Caco-2 (cell line): ENCODE results near the gene TOMT. TPM values are rescaled to one million over a fixed set of nuclear protein-coding genes. Genes with fewer than 3 reads are reported as not detected.
A peak's percentile ranks its signal among the peaks of the same experiment; 100 is the strongest.

ENCODE experiments used
- BruUV-seq: library from RNA; stranded (reverse); fragments of 400-500 nt; replicated peaks from 2 replicates; lab custom pipeline; 2021; lab: Mats Ljungman, UMichigan
- CTCF ChIA-PET: fragments of 300-600 bp; sonication (Branson Sonifier 250); formaldehyde crosslinking; loops from one replicate; lab custom pipeline; 2022; ENCODE audit warnings: antibody characterized with exemption; lab: Charles Lee
- POLR2A ChIA-PET: fragments of 300-600 bp; sonication (Branson Sonifier 250); formaldehyde crosslinking; loops from one replicate; lab custom pipeline; 2022; ENCODE audit warnings: antibody characterized with exemption; lab: Charles Lee
- DNase-seq, 2 experiments: peaks; one replicate each; pipeline versions ENCODE4 v3.0.0 to v3.0.0-alpha.2; 2020 to 2022
- H3K27me3 ChIP-seq: replicated peaks from 2 replicates; pipeline ENCODE4 v1.6.0; 2011; ENCODE audit warnings: low read length; ENCODE audit not compliant: control insufficient read depth, insufficient read depth
- H3K36me3 ChIP-seq: 2 replicates; pipeline ENCODE4 v1.5.1; 2011; ENCODE audit warnings: low read length; ENCODE audit not compliant: control insufficient read depth, insufficient read depth
- H3K4me1 ChIP-seq: fragments of 250-450 bp; sonication (Bioruptor Pico); 2 replicates; pipeline ENCODE4 v1.5.1; 2020; ENCODE audit warnings: mild to moderate bottlenecking
- H3K4me3 ChIP-seq: 2 replicates; pipeline ENCODE4 v1.5.1; 2011; ENCODE audit warnings: low read depth, mild to moderate bottlenecking, control low read depth, low read length
- H3K9me3 ChIP-seq: fragments of 250-450 bp; sonication (Bioruptor Pico); 2 replicates; pipeline ENCODE4 v1.5.1; 2020; ENCODE audit warnings: mild to moderate bottlenecking, moderate library complexity
- H3K27ac Mint-ChIP-seq: one replicate; pipeline ENCODE4 v1.8.0; 2022; ENCODE audit warnings: mixed read lengths; ENCODE audit not compliant: unreplicated experiment
- H3K27me3 Mint-ChIP-seq: one replicate; pipeline ENCODE4 v1.8.0; 2022; ENCODE audit warnings: mixed read lengths; ENCODE audit not compliant: insufficient read depth, unreplicated experiment
- H3K36me3 Mint-ChIP-seq: one replicate; pipeline ENCODE4 v1.8.0; 2022; ENCODE audit warnings: mild to moderate bottlenecking, mixed read lengths; ENCODE audit not compliant: insufficient read depth, unreplicated experiment
- H3K4me1 Mint-ChIP-seq: one replicate; pipeline ENCODE4 v1.8.0; 2022; ENCODE audit warnings: low read depth, mixed read lengths; ENCODE audit not compliant: unreplicated experiment
- H3K4me3 Mint-ChIP-seq: one replicate; pipeline ENCODE4 v1.8.0; 2022; ENCODE audit warnings: mild to moderate bottlenecking, moderate library complexity, mixed read lengths; ENCODE audit not compliant: unreplicated experiment
- H3K9me3 Mint-ChIP-seq: one replicate; pipeline ENCODE4 v1.8.0; 2022; ENCODE audit warnings: mixed read lengths; ENCODE audit not compliant: unreplicated experiment
- intact Hi-C: fragments of 100-400 bp; cut with micrococcal nuclease; formaldehyde crosslinking; loops from one replicate; pipeline ENCODE4 v1.10.0; 2022; ENCODE audit not compliant: unreplicated experiment
- total RNA-seq: library from RNA; stranded (reverse); gene quantifications from 2 replicates; pipeline ENCODE4 v1.2.3, GENCODE V29; 2022
- TF ChIP-seq, protein P1 (sequence below), 2 experiments: fragments of 200-600 bp in 1 of 2; IDR thresholded peaks; 1 replicate in 1 of 2; 2 replicates in 1 of 2; pipeline versions ENCODE4 v1.5.1 to v1.8.0; 2011 to 2022; ENCODE audit warnings: antibody characterized with exemption in 1 of 2, control low read depth in 1 of 2, inconsistent platforms in 1 of 2, low read depth in 1 of 2, low read length in 1 of 2, mild to moderate bottlenecking in 1 of 2, moderate library complexity in 1 of 2; ENCODE audit not compliant: insufficient read depth in 1 of 2, severe bottlenecking in 1 of 2, unreplicated experiment in 1 of 2

TOMT gene
- total RNA-seq, 1 experiment from 2014 or later: not detected

DNA sequence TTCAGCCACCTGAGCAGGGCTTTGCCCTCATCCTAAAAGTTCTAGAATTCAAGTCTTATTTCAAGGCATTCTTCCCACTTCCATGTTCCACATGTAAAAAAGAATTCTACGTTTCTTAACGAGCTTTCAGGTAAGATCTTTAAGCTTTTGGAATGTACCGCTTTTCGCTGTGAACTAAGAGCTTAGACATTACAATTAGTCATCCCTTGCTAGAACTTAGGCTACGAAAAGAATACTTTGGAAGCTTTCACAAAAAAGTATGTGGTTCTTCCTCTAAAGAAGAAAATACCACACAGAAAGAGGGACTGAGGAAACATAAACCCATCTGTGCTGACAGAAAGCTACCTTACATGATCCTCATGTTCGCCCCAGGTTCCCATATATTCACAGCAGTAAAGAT is 27.2 kb upstream of the TOMT start:
- no peak for DNase-seq
- ChIA-PET POLR2A (no interaction called here), CTCF (interaction anchor here (1.7 kb wide), 1 partner anchor 53 kb away, joined by 8 read pairs; no protein-coding TSS in a partner anchor)
- H3K36me3 ChIP-seq: 0 out of 2 replicates have a peak, but pooled peaks cover 3% of the 10 kb centered on the region
- H3K9me3 ChIP-seq: no peaks in the 10 kb centered on the region
- H3K4me1 ChIP-seq: peaks cover 19% of the 10 kb centered on the region
- BruUV-seq: TSS peak; percentile 37
- Mint-ChIP-seq H3K9me3 (no peaks in the 10 kb centered on the region), H3K4me3 (peak overlapping the region; percentile 86), H3K27ac (no peak overlapping the region), H3K36me3 (peaks cover 22% of the 10 kb centered on the region), H3K4me1 (peaks cover 30% of the 10 kb centered on the region), H3K27me3 (no peaks in the 10 kb centered on the region)
- TF ChIP-seq, protein P1, sequence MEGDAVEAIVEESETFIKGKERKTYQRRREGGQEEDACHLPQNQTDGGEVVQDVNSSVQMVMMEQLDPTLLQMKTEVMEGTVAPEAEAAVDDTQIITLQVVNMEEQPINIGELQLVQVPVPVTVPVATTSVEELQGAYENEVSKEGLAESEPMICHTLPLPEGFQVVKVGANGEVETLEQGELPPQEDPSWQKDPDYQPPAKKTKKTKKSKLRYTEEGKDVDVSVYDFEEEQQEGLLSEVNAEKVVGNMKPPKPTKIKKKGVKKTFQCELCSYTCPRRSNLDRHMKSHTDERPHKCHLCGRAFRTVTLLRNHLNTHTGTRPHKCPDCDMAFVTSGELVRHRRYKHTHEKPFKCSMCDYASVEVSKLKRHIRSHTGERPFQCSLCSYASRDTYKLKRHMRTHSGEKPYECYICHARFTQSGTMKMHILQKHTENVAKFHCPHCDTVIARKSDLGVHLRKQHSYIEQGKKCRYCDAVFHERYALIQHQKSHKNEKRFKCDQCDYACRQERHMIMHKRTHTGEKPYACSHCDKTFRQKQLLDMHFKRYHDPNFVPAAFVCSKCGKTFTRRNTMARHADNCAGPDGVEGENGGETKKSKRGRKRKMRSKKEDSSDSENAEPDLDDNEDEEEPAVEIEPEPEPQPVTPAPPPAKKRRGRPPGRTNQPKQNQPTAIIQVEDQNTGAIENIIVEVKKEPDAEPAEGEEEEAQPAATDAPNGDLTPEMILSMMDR (IDR thresholded peaks at IDR 0.05; ENCODE audit: insufficient read depth in 1 of 2, low read depth in 1 of 2, low read length in 1 of 2, severe bottlenecking in 1 of 2, unreplicated experiment in 1 of 2): no peak
- no peaks in the 10 kb centered on the region for H3K27me3 ChIP-seq
- no peak overlapping the region for H3K4me3 ChIP-seq
- intact Hi-C loops: no loop called here

DNA sequence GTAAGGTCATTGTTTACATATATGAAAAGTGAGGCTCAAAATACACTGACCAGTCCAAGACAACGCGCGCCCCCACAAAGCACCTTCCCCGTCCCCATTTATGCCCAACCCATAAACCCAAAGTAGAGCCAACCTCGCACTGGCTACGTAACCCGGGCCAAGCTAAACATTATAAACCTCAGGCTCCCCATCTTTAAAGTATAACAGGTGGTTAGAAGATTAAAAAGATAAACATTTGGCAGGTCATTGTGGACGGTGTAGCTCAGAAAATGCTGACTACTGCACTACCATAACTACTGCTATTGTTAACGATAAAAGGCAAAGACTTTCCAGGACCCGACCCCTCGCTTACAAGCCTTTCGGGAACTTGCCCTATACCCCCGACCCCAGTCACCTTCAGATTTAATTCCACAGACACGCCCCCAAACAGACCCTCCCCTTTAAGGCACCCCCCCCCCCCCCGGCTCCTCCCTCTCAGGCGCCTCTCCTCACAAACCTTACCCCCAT is 25.9 kb upstream of the TOMT start:
- Histone ChIP-seq H3K27me3 (no peaks in the 10 kb centered on the region), H3K9me3 (no peaks in the 10 kb centered on the region), H3K36me3 (0 out of 2 replicates have a peak, but pooled peaks cover 3% of the 10 kb centered on the region), H3K4me1 (peaks cover 19% of the 10 kb centered on the region), H3K4me3 (peak overlapping the region; percentile 92)
- intact Hi-C loops: loop anchor here (1.0 to 5.0 kb wide), 7 partner anchors 11 to 352 kb away; partner anchors contain the start of genes ANAPC15, CLPB and LAMTOR1
- TF ChIP-seq, protein P1 (IDR thresholded peaks at IDR 0.05; ENCODE audit: insufficient read depth in 1 of 2, low read depth in 1 of 2, low read length in 1 of 2, severe bottlenecking in 1 of 2, unreplicated experiment in 1 of 2): no peak
- peak in 1 of 2 experiments; percentile 37 for DNase-seq
- Mint-ChIP-seq H3K27ac (peak overlapping the region; percentile 99), H3K9me3 (no peaks in the 10 kb centered on the region), H3K36me3 (peaks cover 16% of the 10 kb centered on the region), H3K27me3 (no peaks in the 10 kb centered on the region), H3K4me3 (peak overlapping the region; percentile 86), H3K4me1 (peaks cover 28% of the 10 kb centered on the region)
- POLR2A ChIA-PET: no interaction called here
- no TSS peak for BruUV-seq
- CTCF ChIA-PET: interaction anchor here (0.7 to 1.1 kb wide), 3 partner anchors 11 to 109 kb away, joined by 3 to 11 read pairs (median 4); no protein-coding TSS in a partner anchor

DNA sequence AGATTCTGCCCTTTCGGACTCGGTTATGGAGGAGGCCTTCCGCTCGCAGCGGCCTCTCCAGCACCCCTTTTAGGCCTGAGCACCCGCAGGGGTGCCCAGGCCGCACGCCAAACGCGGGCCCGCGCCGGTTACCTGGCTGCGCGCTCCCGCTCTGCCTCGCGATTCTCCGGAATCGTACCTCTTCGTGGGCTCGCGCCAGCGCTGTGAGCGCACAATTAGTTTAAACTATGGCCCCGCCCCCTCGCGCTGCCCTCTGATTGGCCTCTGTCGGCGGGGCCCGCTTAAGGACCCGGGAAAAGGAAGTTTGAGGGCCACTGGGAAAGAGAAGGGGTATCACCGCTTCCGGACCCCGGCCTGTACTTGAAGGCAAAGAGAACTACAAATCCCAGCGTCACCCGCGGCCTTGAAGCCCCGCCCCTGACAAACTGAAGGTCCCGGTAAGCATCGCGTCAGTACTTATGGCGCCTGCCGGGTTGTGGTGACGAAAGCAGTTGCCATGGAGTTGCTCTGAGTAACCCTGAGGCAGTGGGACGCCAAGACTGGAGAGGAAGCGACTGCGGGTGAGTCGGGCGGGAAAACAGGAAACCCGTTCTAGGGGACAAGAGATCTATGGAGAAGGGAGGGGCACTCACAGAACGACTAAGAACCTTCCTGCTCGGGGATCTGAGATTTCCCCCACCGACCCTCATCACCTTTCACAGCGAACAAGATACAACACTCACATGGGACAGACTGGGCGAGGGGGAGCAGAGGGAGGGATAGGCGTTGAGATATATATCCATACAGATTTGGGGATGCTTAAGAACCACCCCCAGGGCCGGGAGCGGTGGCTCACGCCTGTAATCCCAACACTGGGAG is 25.2 kb upstream of the TOMT start, which contains the start of the genes LRRC51 and NUMA1:
Gene LRRC51, plus strand, starts transcription at position 525 of the 858 bp plus-strand sequence. CDS start 8,234 bp downstream, outside the sequence.
Gene NUMA1, minus strand, starts transcription at position 217 of the 858 bp plus-strand sequence. CDS start 44,599 bp downstream, outside the sequence.
- H3K4me3 ChIP-seq: peak within 1 kb of the TSS; percentile 92
- BruUV-seq: no TSS peak
- Mint-ChIP-seq H3K27ac (peak within 1 kb of the TSS; percentile 99), H3K27me3 (no peaks in the 10 kb centered on the region), H3K36me3 (peaks cover 15% of the 10 kb centered on the region), H3K9me3 (no peaks in the 10 kb centered on the region), H3K4me1 (peaks cover 28% of the 10 kb centered on the region), H3K4me3 (peak within 1 kb of the TSS; percentile 86)
- peaks cover 19% of the 10 kb centered on the region for H3K4me1 ChIP-seq
- no peaks in the 10 kb centered on the region for H3K27me3 ChIP-seq
- ChIA-PET CTCF (interaction anchor here (1.1 kb wide), 1 partner anchor 55 kb away, joined by 11 read pairs; no protein-coding TSS in a partner anchor), POLR2A (no interaction called here)
- H3K36me3 ChIP-seq: no peaks in the 10 kb centered on the region
- no peaks in the 10 kb centered on the region for H3K9me3 ChIP-seq
- intact Hi-C loops: loop anchor here (1.0 to 5.0 kb wide), 7 partner anchors 11 to 352 kb away; partner anchors contain the start of genes ANAPC15, CLPB and LAMTOR1
- TF ChIP-seq, protein P1 (IDR thresholded peaks at IDR 0.05; ENCODE audit: insufficient read depth in 1 of 2, low read depth in 1 of 2, low read length in 1 of 2, severe bottlenecking in 1 of 2, unreplicated experiment in 1 of 2): no peak
- DNase-seq: peak; percentile 100
